ENCODE measurements around the gene UEVLD.
"Not testable (repeated sequence)": the region's sequence is repeated elsewhere in the genome, so short reads cannot be mapped to it uniquely, and the experiment has no call there.

- TF ChIP-seq, protein P1, sequence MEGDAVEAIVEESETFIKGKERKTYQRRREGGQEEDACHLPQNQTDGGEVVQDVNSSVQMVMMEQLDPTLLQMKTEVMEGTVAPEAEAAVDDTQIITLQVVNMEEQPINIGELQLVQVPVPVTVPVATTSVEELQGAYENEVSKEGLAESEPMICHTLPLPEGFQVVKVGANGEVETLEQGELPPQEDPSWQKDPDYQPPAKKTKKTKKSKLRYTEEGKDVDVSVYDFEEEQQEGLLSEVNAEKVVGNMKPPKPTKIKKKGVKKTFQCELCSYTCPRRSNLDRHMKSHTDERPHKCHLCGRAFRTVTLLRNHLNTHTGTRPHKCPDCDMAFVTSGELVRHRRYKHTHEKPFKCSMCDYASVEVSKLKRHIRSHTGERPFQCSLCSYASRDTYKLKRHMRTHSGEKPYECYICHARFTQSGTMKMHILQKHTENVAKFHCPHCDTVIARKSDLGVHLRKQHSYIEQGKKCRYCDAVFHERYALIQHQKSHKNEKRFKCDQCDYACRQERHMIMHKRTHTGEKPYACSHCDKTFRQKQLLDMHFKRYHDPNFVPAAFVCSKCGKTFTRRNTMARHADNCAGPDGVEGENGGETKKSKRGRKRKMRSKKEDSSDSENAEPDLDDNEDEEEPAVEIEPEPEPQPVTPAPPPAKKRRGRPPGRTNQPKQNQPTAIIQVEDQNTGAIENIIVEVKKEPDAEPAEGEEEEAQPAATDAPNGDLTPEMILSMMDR (IDR thresholded peaks at IDR 0.05), result not testable (repeated sequence)
- not testable (repeated sequence) for TF ChIP-seq POLR2A, EP300, POLR2AphosphoS5 (IDR thresholded peaks at IDR 0.05)
Measured at GRCh38 chr11:18594088-18594487, 5.6 kb upstream of the UEVLD start.
